ENCODE measurements around the gene RNF113B.

RNF113B gene

GRCh38 chr13:98203646-98204326 lies 26.7 kb upstream of the RNF113B start:
- no peak for DNase-seq

GRCh38 chr13:98201984-98202383 lies 24.9 kb upstream of the RNF113B start:
- DNase-seq, result no peak

GRCh38 chr13:98201189-98201588 lies 24.1 kb upstream of the RNF113B start:
- DNase-seq, result no peak

GRCh38 chr13:98200211-98200878 lies 23.3 kb upstream of the RNF113B start:
- DNase-seq, result no peak

- no peak for DNase-seq
These were observed 22.4 kb upstream of the RNF113B start for GRCh38 chr13:98199480-98199879.

GRCh38 chr13:98198683-98199082 lies 21.6 kb upstream of the RNF113B start:
- no peak for DNase-seq

GRCh38 chr13:98195054-98195791 lies 18.2 kb upstream of the RNF113B start:
- DNase-seq, result no peak

GRCh38 chr13:98192008-98192407 lies 14.9 kb upstream of the RNF113B start:
- no peak for DNase-seq

GRCh38 chr13:98190889-98191444 lies 13.9 kb upstream of the RNF113B start:
- DNase-seq, result no peak

- no peak for DNase-seq
These were observed 12.9 kb upstream of the RNF113B start for GRCh38 chr13:98189841-98190505.

- no peak for DNase-seq
These were observed 11.6 kb upstream of the RNF113B start for GRCh38 chr13:98188544-98189166.

GRCh38 chr13:98187965-98188261 lies 10.8 kb upstream of the RNF113B start:
- DNase-seq, result no peak

- DNase-seq, result no peak
These were observed 10.3 kb upstream of the RNF113B start for GRCh38 chr13:98187155-98187964.

- DNase-seq, result no peak
These were observed 7.7 kb upstream of the RNF113B start for GRCh38 chr13:98184792-98185191.

GRCh38 chr13:98182589-98182988 lies 5.5 kb upstream of the RNF113B start:
- DNase-seq, result no peak

GRCh38 chr13:98182153-98182552 lies 5.1 kb upstream of the RNF113B start:
- DNase-seq, result no peak

GRCh38 chr13:98181111-98181815 lies 4.2 kb upstream of the RNF113B start:
- DNase-seq, result no peak

- no peak for DNase-seq
These were observed 3.0 kb upstream of the RNF113B start for GRCh38 chr13:98180092-98180491.

GRCh38 chr13:98175823-98176222 lies 1.2 kb downstream of the RNF113B start:
- DNase-seq, result no peak

- no peak for DNase-seq
These were observed 2.0 kb downstream of the RNF113B start for GRCh38 chr13:98175043-98175442.

GRCh38 chr13:98174307-98174706 lies 2.8 kb downstream of the RNF113B start:
- DNase-seq, result no peak

Measured in activated CD4-positive, alpha-beta T cell treated with anti-CD3 and anti-CD28 coated beads, Interleukin-10, Interleukin-2, amounts not matched to agents 100 ng/mL and 50 ng/mL, durations not matched to agents 16 hours and 8 hours (primary cell).